Cardiac septum (tissue), 1 donor: Measurements from ENCODE around the gene CALR. TPM values are rescaled to one million over a fixed set of nuclear protein-coding genes. Genes with fewer than 3 reads are reported as not detected.
"Not testable (repeated sequence)": the region's sequence is repeated elsewhere in the genome, so short reads cannot be mapped to it uniquely, and the experiment has no call there.

ENCODE experiments used
- DNase-seq: peaks from one replicate; pipeline ENCODE4 v3.0.0-alpha.2; 2020; ENCODE audit warnings: low spot score
- intact Hi-C: fragments of 100-400 bp; cut with DNase I; formaldehyde crosslinking; loops from one replicate; pipeline ENCODE4 v1.14.0; 2022
- total RNA-seq: library from RNA; stranded (reverse); fragmentation: NEBNext Ultra II Directional; extraction: Animal tissue kit (Norgen Biotek cat#: 25700); gene quantifications from one replicate; pipeline ENCODE4 v1.2.1, GENCODE V29; 2021
- donor health status: DM: no; HTN: no; CAD: no.

The CALR gene
- total RNA-seq, 1 donor from 2014 or later, result 412 TPM

- intact Hi-C loops, result no loop called here
- DNase-seq, result no peak
Measured at GRCh38 chr19:12948612-12949362, 10.4 kb downstream of the CALR start.

GRCh38 chr19:12949363-12950283, 11.2 kb downstream of the CALR start:
- no peak for DNase-seq

GRCh38 chr19:12952050-12952449, 13.6 kb downstream of the CALR start:
- DNase-seq, intact Hi-C loops: not testable (repeated sequence)

More at GRCh38 chr19:12949363-12950283, 11.2 kb downstream of the CALR start:
- intact Hi-C loops, result no loop called here

- intact Hi-C loops, result no loop called here
- no peak for DNase-seq
Measured at GRCh38 chr19:12952488-12953137, 14.2 kb downstream of the CALR start.

- intact Hi-C loops, result no loop called here
Measured at GRCh38 chr19:12953138-12953798, 14.9 kb downstream of the CALR start.

GRCh38 chr19:12953799-12954611, 15.6 kb downstream of the CALR start:
- intact Hi-C loops, result no loop called here
- no peak for DNase-seq

More at GRCh38 chr19:12953138-12953798, 14.9 kb downstream of the CALR start:
- no peak for DNase-seq

GRCh38 chr19:12954612-12954962, 16.2 kb downstream of the CALR start:
- intact Hi-C loops, result no loop called here
- DNase-seq, result no peak

- intact Hi-C loops, result loop anchor here (5.0 kb wide), 1 partner anchor 68 kb away; the partner anchor contains the start of gene KLF1
Measured at GRCh38 chr19:12955575-12955974, 17.2 kb downstream of the CALR start.

GRCh38 chr19:12955996-12956395, 17.6 kb downstream of the CALR start:
- no peak for DNase-seq
- intact Hi-C loops, result loop anchor here (5.0 kb wide), 1 partner anchor 69 kb away; the partner anchor contains the start of gene KLF1

More at GRCh38 chr19:12955575-12955974, 17.2 kb downstream of the CALR start:
- not testable (repeated sequence) for DNase-seq

GRCh38 chr19:12956446-12957388, 18.3 kb downstream of the CALR start, which contains the start of gene GADD45GIP1:
TSS of gene GADD45GIP1 (minus strand) at chr19:12957223. CDS start at chr19:12957212, 11 bp downstream.
- intact Hi-C loops, result loop anchor here (5.0 kb wide), 1 partner anchor 69 kb away; the partner anchor contains the start of gene KLF1
- DNase-seq, result peak; percentile 90

- not testable (repeated sequence) for DNase-seq
- intact Hi-C loops, result loop anchor here (5.0 kb wide), 1 partner anchor 70 kb away; the partner anchor contains the start of gene KLF1
Measured at GRCh38 chr19:12957389-12957952, 19.1 kb downstream of the CALR start.

GRCh38 chr19:12959481-12959880, 21.1 kb downstream of the CALR start:
- DNase-seq, result no peak

GRCh38 chr19:12965017-12965811, 26.8 kb downstream of the CALR start:
- intact Hi-C loops, result no loop called here
- peak; percentile 92 for DNase-seq

More at GRCh38 chr19:12959481-12959880, 21.1 kb downstream of the CALR start:
- intact Hi-C loops, result loop anchor here (5.0 kb wide), 1 partner anchor 72 kb away; the partner anchor contains the start of gene KLF1

GRCh38 chr19:12965812-12966135, 27.4 kb downstream of the CALR start:
- intact Hi-C loops, result no loop called here
- DNase-seq, result no peak

GRCh38 chr19:12967907-12968306, 29.5 kb downstream of the CALR start:
- DNase-seq, result no peak
- intact Hi-C loops, result no loop called here
